Astrocyte of the hippocampus (primary cell): ENCODE data around the gene DNAH7.

ENCODE experiments used
- DNase-seq: peaks from one replicate; pipeline ENCODE4 v3.0.0; 2011; ENCODE audit warnings: low read depth, low spot score

The DNAH7 gene

GRCh38 chr2:195864316-195864715, 204.3 kb downstream of the DNAH7 start:
- no peak for DNase-seq

GRCh38 chr2:195863564-195863963, 205.1 kb downstream of the DNAH7 start:
- DNase-seq, result no peak

- no peak for DNase-seq
These were observed 205.5 kb downstream of the DNAH7 start for GRCh38 chr2:195863121-195863520.

- DNase-seq, result no peak
These were observed 206.8 kb downstream of the DNAH7 start for GRCh38 chr2:195861821-195862220.

GRCh38 chr2:195859513-195859912, 209.1 kb downstream of the DNAH7 start:
- no peak for DNase-seq

- no peak for DNase-seq
These were observed 211.5 kb downstream of the DNAH7 start for GRCh38 chr2:195857132-195857531.

GRCh38 chr2:195850764-195851163, 217.9 kb downstream of the DNAH7 start:
- no peak for DNase-seq

GRCh38 chr2:195848119-195848899, 220.3 kb downstream of the DNAH7 start:
- DNase-seq, result no peak

- DNase-seq, result no peak
These were observed 225.7 kb downstream of the DNAH7 start for GRCh38 chr2:195842932-195843331.

- no peak for DNase-seq
These were observed 230.6 kb downstream of the DNAH7 start for GRCh38 chr2:195838002-195838401.

GRCh38 chr2:195836002-195836401, 232.6 kb downstream of the DNAH7 start:
- DNase-seq, result no peak

- no peak for DNase-seq
These were observed 233.8 kb downstream of the DNAH7 start for GRCh38 chr2:195834836-195835235.

GRCh38 chr2:195830968-195831950, 237.4 kb downstream of the DNAH7 start:
- DNase-seq, result no peak

- no peak for DNase-seq
These were observed 244.2 kb downstream of the DNAH7 start for GRCh38 chr2:195824478-195824877.

GRCh38 chr2:195823206-195823605, 245.4 kb downstream of the DNAH7 start:
- DNase-seq, result no peak

- DNase-seq, result no peak
These were observed 247.1 kb downstream of the DNAH7 start for GRCh38 chr2:195821566-195821932.

- DNase-seq, result no peak
These were observed 247.6 kb downstream of the DNAH7 start for GRCh38 chr2:195820867-195821565.

- DNase-seq, result no peak
These were observed 248.3 kb downstream of the DNAH7 start for GRCh38 chr2:195820373-195820772.

GRCh38 chr2:195819276-195819675, 249.4 kb downstream of the DNAH7 start:
- no peak for DNase-seq

- no peak for DNase-seq
These were observed 250.1 kb downstream of the DNAH7 start for GRCh38 chr2:195818526-195818925.

- no peak for DNase-seq
These were observed 250.5 kb downstream of the DNAH7 start for GRCh38 chr2:195818106-195818505.

- DNase-seq, result no peak
These were observed 253.6 kb downstream of the DNAH7 start for GRCh38 chr2:195815083-195815482.
